Stimulated activated naive CD8-positive, alpha-beta T cell treated with anti-CD3 and anti-CD28 coated beads, Interleukin-15, amount 100 ng/mL, for 72 hours (primary cell): Measurements from ENCODE around the gene ADAM19.
A peak's percentile ranks its signal among the peaks of the same experiment; 100 is the strongest.

Experiments used
- ATAC-seq: fragments of 150-1000 bp; cut with Tn5 transposase; 2 replicates; pipeline ENCODE4 v1.10.0; 2021; ENCODE audit warnings: mild to moderate bottlenecking, moderate library complexity
- DNase-seq, 2 donors: peaks; one replicate each; pipeline ENCODE4 v3.0.0; 2021 to 2022
- H3K27ac Mint-ChIP-seq, 2 donors: one replicate each; pipeline ENCODE4 v1.8.0; 2022; ENCODE audit warnings: mild to moderate bottlenecking in 2 of 2, mixed read lengths in 2 of 2, moderate library complexity in 2 of 2
- H3K27me3 Mint-ChIP-seq: one replicate; pipeline ENCODE4 v1.8.0; 2022; ENCODE audit warnings: mixed read lengths
- H3K4me1 Mint-ChIP-seq: one replicate; pipeline ENCODE4 v1.8.0; 2022; ENCODE audit warnings: mild to moderate bottlenecking, mixed read lengths
- H3K4me3 Mint-ChIP-seq, 2 donors: one replicate each; pipeline ENCODE4 v1.8.0; 2022; ENCODE audit warnings: mild to moderate bottlenecking in 2 of 2, mixed read lengths in 2 of 2, moderate library complexity in 1 of 2
- H3K9me3 Mint-ChIP-seq, 2 donors: one replicate each; pipeline ENCODE4 v1.8.0; 2022; ENCODE audit warnings: mixed read lengths in 2 of 2

The ADAM19 gene

GRCh38 chr5:157603333-157604190 lies 28.0 kb upstream of the ADAM19 start:
- Mint-ChIP-seq H3K9me3 (peaks cover 5 to 7% of the 10 kb centered on the region in 2 donors), H3K4me3 (peak overlapping the region; percentile 50 to 66), H3K27ac (peak overlapping the region; percentile 43 to 87), H3K4me1 (peaks cover 82% of the 10 kb centered on the region), H3K27me3 (no peaks in the 10 kb centered on the region)
- DNase-seq (peak; percentile 56 to 79), ATAC-seq (peak; percentile 74)

- H3K27me3 Mint-ChIP-seq = no peaks in the 10 kb centered on the region
- H3K4me3 Mint-ChIP-seq = peak overlapping the region; percentile 20 to 74
These were observed 26.9 kb upstream of the ADAM19 start for GRCh38 chr5:157602505-157602904.

GRCh38 chr5:157600252-157600651 lies 24.7 kb upstream of the ADAM19 start:
- H3K4me3 Mint-ChIP-seq = no peak overlapping the region
- peak overlapping the region in 1 of 2 donors; percentile 70 for H3K27ac Mint-ChIP-seq
- H3K9me3 Mint-ChIP-seq = peaks cover 0 to 11% of the 10 kb centered on the region in 2 donors
- peaks cover 90% of the 10 kb centered on the region for H3K4me1 Mint-ChIP-seq
- no peak for DNase-seq
- H3K27me3 Mint-ChIP-seq = no peaks in the 10 kb centered on the region
- ATAC-seq = no peak

More at GRCh38 chr5:157602505-157602904, 26.9 kb upstream of the ADAM19 start:
- DNase-seq = peak; percentile 19 to 68
- Mint-ChIP-seq H3K9me3 (peaks cover under 1 to 5% of the 10 kb centered on the region in 2 donors), H3K4me1 (peaks cover 82% of the 10 kb centered on the region), H3K27ac (peak overlapping the region in 1 of 2 donors; percentile 87)
- ATAC-seq = peak; percentile 76

- Mint-ChIP-seq H3K9me3 (peaks cover 0 to 11% of the 10 kb centered on the region in 2 donors), H3K4me3 (peak overlapping the region in 1 of 2 donors; percentile 7), H3K4me1 (peaks cover 94% of the 10 kb centered on the region), H3K27ac (no peak overlapping the region), H3K27me3 (no peaks in the 10 kb centered on the region)
- ATAC-seq (no peak), DNase-seq (no peak)
These were observed 24.0 kb upstream of the ADAM19 start for GRCh38 chr5:157599565-157599964.

GRCh38 chr5:157598350-157598936 lies 22.9 kb upstream of the ADAM19 start:
- H3K27me3 Mint-ChIP-seq = peaks cover 5% of the 10 kb centered on the region
- H3K4me1 Mint-ChIP-seq = peaks cover 94% of the 10 kb centered on the region
- ATAC-seq (no peak), DNase-seq (no peak)
- H3K4me3 Mint-ChIP-seq = peak overlapping the region in 1 of 2 donors; percentile 33
- peaks cover 0 to 11% of the 10 kb centered on the region in 2 donors for H3K9me3 Mint-ChIP-seq
- H3K27ac Mint-ChIP-seq = peak overlapping the region in 1 of 2 donors; percentile 6

GRCh38 chr5:157597277-157597676 lies 21.7 kb upstream of the ADAM19 start:
- ATAC-seq (peak; percentile 31), DNase-seq (peak in 1 of 2 donors; percentile 26)
- H3K4me3 Mint-ChIP-seq = peak overlapping the region in 1 of 2 donors; percentile 54
- H3K27ac Mint-ChIP-seq = peak overlapping the region in 1 of 2 donors; percentile 58
- peaks cover 0 to 6% of the 10 kb centered on the region in 2 donors for H3K9me3 Mint-ChIP-seq
- H3K27me3 Mint-ChIP-seq = peaks cover 16% of the 10 kb centered on the region
- peaks cover 94% of the 10 kb centered on the region for H3K4me1 Mint-ChIP-seq

GRCh38 chr5:157596487-157596886 lies 20.9 kb upstream of the ADAM19 start:
- Mint-ChIP-seq H3K4me3 (peak overlapping the region; percentile 8 to 54), H3K9me3 (peaks cover 0 to 12% of the 10 kb centered on the region in 2 donors), H3K27me3 (peaks cover 24% of the 10 kb centered on the region), H3K4me1 (peaks cover 93% of the 10 kb centered on the region), H3K27ac (peak overlapping the region in 1 of 2 donors; percentile 85)
- DNase-seq (peak in 1 of 2 donors; percentile 73), ATAC-seq (peak; percentile 87)

- peaks cover 78% of the 10 kb centered on the region for H3K4me1 Mint-ChIP-seq
- ATAC-seq (no peak), DNase-seq (no peak)
- H3K27me3 Mint-ChIP-seq = peaks cover 27% of the 10 kb centered on the region
- no peak overlapping the region for H3K27ac Mint-ChIP-seq
- H3K4me3 Mint-ChIP-seq = peak overlapping the region in 1 of 2 donors; percentile 39
- H3K9me3 Mint-ChIP-seq = peaks cover 0 to 13% of the 10 kb centered on the region in 2 donors
These were observed 19.3 kb upstream of the ADAM19 start for GRCh38 chr5:157594675-157595459.

GRCh38 chr5:157594257-157594656 lies 18.7 kb upstream of the ADAM19 start:
- H3K4me3 Mint-ChIP-seq = peak overlapping the region in 1 of 2 donors; percentile 39
- DNase-seq (peak in 1 of 2 donors; percentile 23), ATAC-seq (peak; percentile 78)
- peaks cover 73% of the 10 kb centered on the region for H3K4me1 Mint-ChIP-seq
- no peak overlapping the region for H3K27ac Mint-ChIP-seq
- H3K9me3 Mint-ChIP-seq = peaks cover 0 to 13% of the 10 kb centered on the region in 2 donors
- H3K27me3 Mint-ChIP-seq = peaks cover 27% of the 10 kb centered on the region

GRCh38 chr5:157593052-157593757 lies 17.6 kb upstream of the ADAM19 start:
- no peak for ATAC-seq
- H3K9me3 Mint-ChIP-seq = peaks cover 0 to 13% of the 10 kb centered on the region in 2 donors
- no peak overlapping the region for H3K27ac Mint-ChIP-seq

GRCh38 chr5:157592594-157592993 lies 17.0 kb upstream of the ADAM19 start:
- DNase-seq = no peak
- Mint-ChIP-seq H3K4me1 (peaks cover 56% of the 10 kb centered on the region), H3K27me3 (peaks cover 27% of the 10 kb centered on the region), H3K9me3 (peaks cover 0 to 13% of the 10 kb centered on the region in 2 donors), H3K4me3 (peak overlapping the region in 1 of 2 donors; percentile 42), H3K27ac (peak overlapping the region in 1 of 2 donors; percentile 42)
- ATAC-seq = no peak

More at GRCh38 chr5:157593052-157593757, 17.6 kb upstream of the ADAM19 start:
- DNase-seq = no peak
- peaks cover 62% of the 10 kb centered on the region for H3K4me1 Mint-ChIP-seq
- H3K27me3 Mint-ChIP-seq = peaks cover 27% of the 10 kb centered on the region
- H3K4me3 Mint-ChIP-seq = peak overlapping the region in 1 of 2 donors; percentile 42

GRCh38 chr5:157590478-157590877 lies 14.9 kb upstream of the ADAM19 start:
- Mint-ChIP-seq H3K27me3 (peaks cover 27% of the 10 kb centered on the region), H3K4me3 (no peak overlapping the region), H3K9me3 (peaks cover 0 to 7% of the 10 kb centered on the region in 2 donors), H3K4me1 (peaks cover 35% of the 10 kb centered on the region), H3K27ac (no peak overlapping the region)
- DNase-seq (no peak), ATAC-seq (no peak)

GRCh38 chr5:157584628-157585027 lies 9.1 kb upstream of the ADAM19 start:
- H3K4me3 Mint-ChIP-seq = no peak overlapping the region

More at GRCh38 chr5:157584628-157585027, 9.1 kb upstream of the ADAM19 start:
- Mint-ChIP-seq H3K27ac (no peak overlapping the region), H3K9me3 (peaks cover 5 to 8% of the 10 kb centered on the region in 2 donors), H3K4me1 (peaks cover 19% of the 10 kb centered on the region), H3K27me3 (peaks cover 7% of the 10 kb centered on the region)
- no peak for ATAC-seq
- no peak for DNase-seq
